NCI-H2081 treated with DMSO at 0.1 percent for 48 hours (cell line): ENCODE results near the gene AGPAT3.

Experiments used
- DNase-seq: peaks from one replicate; lab custom pipeline; 2025; lab: John Stamatoyannopoulos, UW

Gene AGPAT3

GRCh38 chr21:43922949-43923348, 57.9 kb downstream of the AGPAT3 start:
- DNase-seq: no peak

- DNase-seq: no peak
Observed at GRCh38 chr21:43923391-43923790, 58.4 kb downstream of the AGPAT3 start.

GRCh38 chr21:43924421-43925095, 59.5 kb downstream of the AGPAT3 start:
- DNase-seq: no peak

- DNase-seq: no peak
Observed at GRCh38 chr21:43925096-43925481, 60.1 kb downstream of the AGPAT3 start.

- DNase-seq: no peak
Observed at GRCh38 chr21:43925609-43926008, 60.6 kb downstream of the AGPAT3 start.

GRCh38 chr21:43926196-43926595, 61.2 kb downstream of the AGPAT3 start:
- no peak for DNase-seq

- DNase-seq: no peak
Observed at GRCh38 chr21:43927591-43928221, 62.7 kb downstream of the AGPAT3 start.

- DNase-seq: no peak
Observed at GRCh38 chr21:43928222-43929125, 63.5 kb downstream of the AGPAT3 start.

- DNase-seq: no peak
Observed at GRCh38 chr21:43929217-43929971, 64.4 kb downstream of the AGPAT3 start.

- no peak for DNase-seq
Observed at GRCh38 chr21:43930074-43930847, 65.2 kb downstream of the AGPAT3 start.

- no peak for DNase-seq
Observed at GRCh38 chr21:43930848-43931375, 65.9 kb downstream of the AGPAT3 start.

GRCh38 chr21:43931489-43931888, 66.5 kb downstream of the AGPAT3 start:
- no peak for DNase-seq

- no peak for DNase-seq
Observed at GRCh38 chr21:43932005-43932404, 67.0 kb downstream of the AGPAT3 start.

- no peak for DNase-seq
Observed at GRCh38 chr21:43933199-43933598, 68.2 kb downstream of the AGPAT3 start.

GRCh38 chr21:43933680-43934079, 68.7 kb downstream of the AGPAT3 start:
- no peak for DNase-seq

- DNase-seq: no peak
Observed at GRCh38 chr21:43934116-43934515, 69.1 kb downstream of the AGPAT3 start.

- no peak for DNase-seq
Observed at GRCh38 chr21:43934716-43935705, 70.0 kb downstream of the AGPAT3 start.

GRCh38 chr21:43935711-43936110, 70.7 kb downstream of the AGPAT3 start:
- DNase-seq: no peak

- DNase-seq: no peak
Observed at GRCh38 chr21:43936247-43936967, 71.4 kb downstream of the AGPAT3 start.
